ENCODE measurements around the gene HSPB9. TPM values are rescaled to one million over a fixed set of nuclear protein-coding genes. Genes with fewer than 3 reads are reported as not detected.

The HSPB9 gene
- total and polyA plus RNA-seq, 2 of the 8 experiments (the other 6 are each of a cell fraction or from before 2014, with no cell fraction given), result 0.27 to 0.30 TPM

DNA sequence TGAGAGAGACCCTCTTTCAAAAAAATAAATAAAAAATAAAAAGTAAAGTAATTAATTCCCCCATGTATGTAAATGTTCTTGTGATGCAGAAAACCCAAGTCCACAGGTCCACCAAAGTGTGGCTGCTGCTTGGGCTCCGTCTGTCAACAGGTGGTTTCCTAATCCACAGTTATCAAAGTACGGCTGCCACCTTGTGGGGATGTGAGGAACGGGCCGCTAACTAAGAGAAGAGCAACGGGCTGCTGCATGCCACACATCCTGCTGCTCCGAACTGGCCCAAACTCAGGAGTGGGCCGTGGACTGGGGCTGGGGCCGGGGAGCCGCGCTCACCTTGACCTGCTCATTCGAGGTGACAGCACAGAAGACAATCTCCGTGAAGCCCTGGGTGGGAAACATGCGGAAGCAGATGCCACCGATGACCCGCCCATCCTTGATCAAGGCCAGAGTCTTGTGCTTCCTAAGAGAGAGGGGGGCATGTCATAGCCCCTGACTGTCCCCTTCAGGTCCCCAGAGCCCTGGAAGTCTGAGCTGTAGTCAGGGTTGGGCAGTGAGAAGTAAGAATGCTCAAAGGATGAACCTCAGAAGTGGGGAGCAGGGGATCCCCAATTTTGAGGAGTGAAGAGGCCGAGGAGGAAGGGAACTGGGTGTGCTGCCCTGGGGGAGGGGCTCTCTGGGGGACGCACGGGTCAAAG is 5.8 kb upstream of the HSPB9 start:
- WGBS, 2 experiments (ENCODE audit: extremely low coverage in 1 of 2, insufficient coverage in 1 of 2, insufficient read length in 1 of 2, insufficient replicate concordance in 2 of 2, low coverage in 1 of 2, low lambda C conversion rate in 2 of 2, missing lambda C conversion rate in 1 of 2), result 60% methylated on average over 15 of the region's 18 CpGs; no CpG with 5 or more reads in 1 of the 2 experiments
- H2AFZ ChIP-seq (ENCODE audit: low read length), result no peak overlapping the region
- FAIRE-seq (peak; percentile 62), DNase-seq (ENCODE audit: low read depth in 1 of 2, low spot score in 2 of 2) (peak; percentile 56 to 86)
- H2BK12ac ChIP-seq (ENCODE audit: low read depth, low read length), result no peak overlapping the region
- no peak overlapping the region for H3K9ac ChIP-seq (replicated peaks in 1 of 4; ENCODE audit: extremely low read depth in 1 of 4, low read depth in 3 of 4, low read length in 3 of 4)
- H3K36me3 ChIP-seq (ENCODE audit: control insufficient read depth in 2 of 4, insufficient read depth in 4 of 4, low read length in 3 of 4), result peaks cover 3 to 20% (median 5%) of the 10 kb centered on the region in 4 experiments; a peak in 6 of 8 replicates
- no peak overlapping the region for H3K4me2 ChIP-seq (ENCODE audit: insufficient read depth in 1 of 2, low read depth in 2 of 2, low read length in 2 of 2)
- peaks cover 0 to 5% of the 10 kb centered on the region in 2 experiments for H4K20me1 ChIP-seq (replicated peaks in 1 of 2; ENCODE audit: control insufficient read depth in 1 of 2, insufficient read depth in 2 of 2, low read length in 2 of 2)
- peaks cover 3% of the 10 kb centered on the region for H3K23me2 ChIP-seq (ENCODE audit: low read depth, low read length)
- no peaks in the 10 kb centered on the region; the same call in 1 of the 2 replicates for H3K79me1 ChIP-seq (ENCODE audit: low read depth, low read length)
- H4K8ac ChIP-seq (ENCODE audit: extremely low read depth, insufficient read depth, low read length), result no peak overlapping the region; the same call in 1 of the 2 replicates
- CTCF ChIA-PET (ENCODE audit: partially characterized antibody), result interaction anchor here (0.6 to 39.4 kb wide), 16 partner anchors 14 to 185 kb away, joined by 3 to 1084 read pairs (median 9); partner anchors contain the start of genes DNAJC7, KCNH4, NKIRAS2 and ZNF385C
- POLR2A ChIA-PET (ENCODE audit: partially characterized antibody), result interaction anchor here (0.9 kb wide), 1 partner anchor 172 kb away, joined by 3 read pairs; no protein-coding TSS in a partner anchor
- H3K79me2 ChIP-seq (ENCODE audit: control insufficient read depth in 1 of 2, insufficient read depth in 2 of 2, low read length in 2 of 2), result no peaks in the 10 kb centered on the region
- no peak overlapping the region for H3K56ac ChIP-seq (replicated peaks; ENCODE audit: insufficient read length, low read depth, low read length)
- no peak overlapping the region for H3K4ac ChIP-seq (replicated peaks; ENCODE audit: insufficient read length, low read depth, low read length)
- H3K23ac ChIP-seq (ENCODE audit: insufficient read length), result no peak overlapping the region
- H4K5ac ChIP-seq (ENCODE audit: insufficient read length, low read depth, low read length), result no peak overlapping the region
- H2BK15ac ChIP-seq (ENCODE audit: low read length), result no peak overlapping the region
- no peak overlapping the region; the same call in 1 of the 2 replicates for H2BK5ac ChIP-seq (ENCODE audit: low read depth, low read length)
- H3K27me3 ChIP-seq (replicated peaks in 1 of 4; ENCODE audit: control insufficient read depth in 3 of 4, extremely low read depth in 1 of 4, insufficient read depth in 3 of 4, low read length in 3 of 4), result no peaks in the 10 kb centered on the region
- H2BK20ac ChIP-seq (ENCODE audit: low read length), result no peak overlapping the region
- no peaks in the 10 kb centered on the region for H3K9me3 ChIP-seq (ENCODE audit: insufficient read depth in 2 of 2, low read depth in 1 of 2, low read length in 1 of 2)
- H3K27ac ChIP-seq (ENCODE audit: low read depth, low read length), result no peak overlapping the region
- H3K18ac ChIP-seq (ENCODE audit: extremely low read depth, low read length), result no peak overlapping the region
- H2AK5ac ChIP-seq (ENCODE audit: low read depth, low read length), result no peak overlapping the region
- no peak overlapping the region for H2BK120ac ChIP-seq (replicated peaks; ENCODE audit: low read depth, low read length)
- H3K14ac ChIP-seq (ENCODE audit: insufficient read length), result no peak overlapping the region
- H3K4me1 ChIP-seq (replicated peaks in 1 of 4; ENCODE audit: control insufficient read depth in 3 of 4, insufficient read depth in 4 of 4, low read length in 3 of 4), result peaks cover 0 to 13% (median 6%) of the 10 kb centered on the region in 4 experiments; a peak in 6 of 7 replicates
- H3K4me3 ChIP-seq (ENCODE audit: extremely low read depth in 1 of 4, insufficient read depth in 2 of 4, low read depth in 3 of 4, low read length in 4 of 4), result no peak overlapping the region
- H4K91ac ChIP-seq (replicated peaks; ENCODE audit: insufficient read length, low read length), result no peak overlapping the region
- TF ChIP-seq HDAC6 (IDR thresholded peaks at IDR 0.05; ENCODE audit: low read depth, low read length) (no peak), ASH2L (IDR thresholded peaks at IDR 0.05; ENCODE audit: low read length) (no peak), SIRT6 (IDR thresholded peaks at IDR 0.05; ENCODE audit: low read length) (no peak), SIN3A (conservative IDR thresholded peaks at IDR 0.05 in 1 of 2, IDR thresholded peaks at IDR 0.05 in 1 of 2; ENCODE audit: low read depth in 1 of 2, low read length in 2 of 2) (peak in 1 of 2 experiments; percentile 76; a peak in 1 of 4 replicates), EZH2 (IDR thresholded peaks at IDR 0.05; ENCODE audit: low read depth, low read length, severe bottlenecking) (no peak), KDM1A (IDR thresholded peaks at IDR 0.05; ENCODE audit: borderline replicate concordance, low read length) (no peak), TEAD4 (IDR thresholded peaks at IDR 0.05; ENCODE audit: low read depth, low read length) (0 out of 2 replicates have a peak, but pooled peaks have one; percentile 9), CHD2 (IDR thresholded peaks at IDR 0.05; ENCODE audit: low read length) (no peak)
- TF ChIP-seq, protein P1, sequence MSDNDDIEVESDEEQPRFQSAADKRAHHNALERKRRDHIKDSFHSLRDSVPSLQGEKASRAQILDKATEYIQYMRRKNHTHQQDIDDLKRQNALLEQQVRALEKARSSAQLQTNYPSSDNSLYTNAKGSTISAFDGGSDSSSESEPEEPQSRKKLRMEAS (IDR thresholded peaks at IDR 0.05), result 0 out of 2 replicates have a peak, but pooled peaks have one; percentile 16

All from H1 (cell line).